ENCODE measurements around the gene EGFLAM.

The EGFLAM gene

GRCh38 chr5:38423276-38424147, 165.2 kb downstream of the EGFLAM start:
- no peak for DNase-seq

- no peak for DNase-seq
Observed at GRCh38 chr5:38424148-38425060, 166.0 kb downstream of the EGFLAM start.

GRCh38 chr5:38426490-38426889, 168.1 kb downstream of the EGFLAM start:
- no peak for DNase-seq

DNA sequence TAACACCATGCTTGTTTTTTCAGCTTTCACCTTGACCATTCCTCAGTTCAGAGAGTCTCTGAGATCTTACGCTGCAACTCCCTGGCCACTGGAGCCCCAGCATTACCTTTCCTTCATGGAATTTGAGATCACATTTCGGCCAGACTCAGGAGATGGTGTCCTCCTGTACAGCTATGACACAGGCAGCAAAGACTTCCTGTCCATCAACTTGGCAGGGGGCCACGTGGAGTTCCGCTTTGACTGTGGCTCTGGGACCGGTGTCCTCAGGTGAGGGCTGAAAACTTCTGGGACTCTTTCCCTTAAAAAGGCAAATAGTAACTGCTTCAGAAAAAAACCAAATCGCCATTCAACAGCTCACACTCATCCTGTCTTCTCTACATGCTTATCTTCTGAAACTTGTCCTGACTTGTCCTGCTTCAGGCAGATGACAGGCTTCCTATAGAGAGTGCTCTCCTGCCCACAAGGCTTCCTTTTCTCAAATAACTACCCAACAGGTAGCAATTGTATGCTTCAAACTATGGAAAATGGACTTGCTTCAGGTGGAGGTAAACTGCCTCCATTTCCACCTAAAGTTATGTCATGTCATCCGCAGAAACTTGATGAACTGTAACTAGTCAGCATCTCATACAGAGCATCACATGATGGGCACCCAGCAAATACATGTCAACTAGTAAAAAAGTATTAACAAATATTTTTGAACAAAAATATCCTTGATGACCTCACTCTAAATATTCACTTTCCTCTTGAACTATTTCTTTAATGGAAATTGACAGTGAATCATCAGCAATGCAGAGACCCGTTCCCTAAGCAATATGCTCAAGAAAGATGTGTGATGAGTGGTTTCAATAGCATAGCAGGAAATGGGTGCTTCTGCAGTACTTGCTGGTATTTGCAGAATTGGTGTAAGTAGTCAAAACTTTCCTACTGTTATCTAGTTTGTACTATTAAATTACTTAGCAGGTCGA, 168.9 kb downstream of the EGFLAM start:
- DNase-seq: no peak

DNA sequence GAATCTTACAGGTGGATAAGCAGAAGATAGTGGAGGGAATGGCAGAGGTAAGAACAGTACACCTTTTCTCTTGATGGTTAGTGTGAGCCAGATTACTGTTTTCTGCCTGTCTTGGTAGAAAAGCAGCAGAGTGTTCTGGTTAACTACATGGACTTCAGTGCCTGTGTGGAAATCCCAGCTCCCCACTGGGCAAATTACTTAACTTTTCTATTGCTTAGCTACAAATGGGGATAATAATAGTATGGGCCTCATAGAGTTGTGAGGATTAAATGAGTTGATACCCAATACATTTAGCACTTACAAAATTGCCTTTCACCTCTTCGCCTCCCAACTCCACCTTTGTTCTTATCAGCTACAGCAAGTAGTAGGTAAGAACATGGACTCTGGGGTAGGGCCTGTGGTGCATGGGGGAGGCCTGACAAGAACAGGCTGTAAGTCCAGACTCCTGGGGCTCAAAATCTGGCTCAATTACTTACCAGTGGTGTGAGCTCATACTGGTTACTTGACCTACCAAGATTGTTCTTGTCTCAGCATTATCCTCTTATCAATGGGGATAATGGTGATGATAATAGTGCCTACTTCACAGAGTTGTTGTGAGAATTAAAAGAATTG, 173.0 kb downstream of the EGFLAM start:
- DNase-seq: no peak

DNA sequence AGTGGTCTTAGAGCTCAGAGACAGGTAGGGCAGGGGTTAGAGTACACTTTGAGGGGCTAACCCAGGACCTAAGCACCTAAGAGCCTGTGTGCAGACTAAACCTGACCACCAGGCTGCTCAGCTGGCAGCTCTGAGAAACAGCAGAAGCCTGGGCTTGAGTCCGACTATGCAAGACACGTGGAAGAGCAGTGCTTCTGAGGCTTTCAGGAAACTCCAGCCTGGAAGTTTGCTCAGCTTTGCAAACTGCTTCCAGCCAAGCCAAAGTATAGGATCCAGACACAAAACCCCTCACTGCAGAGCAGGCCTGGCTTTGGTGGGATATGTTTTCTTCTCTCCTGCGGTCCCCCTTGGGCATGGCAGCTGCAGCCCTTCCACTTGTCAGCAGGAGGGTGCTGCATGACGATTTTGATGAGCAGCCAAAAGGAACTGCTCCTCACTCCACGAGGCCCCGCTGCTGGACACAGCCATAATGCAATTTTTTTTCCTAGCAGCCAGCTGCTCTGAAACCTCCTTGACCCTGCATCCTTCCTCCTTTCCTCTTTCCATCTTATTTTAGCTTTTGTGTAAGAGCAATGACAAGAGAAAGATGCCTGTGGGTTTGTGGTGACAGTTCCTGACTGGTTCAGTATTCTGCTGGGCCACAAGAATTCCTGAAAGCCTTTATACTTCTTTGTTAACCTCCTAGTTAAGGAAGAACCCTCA, 175.0 kb downstream of the EGFLAM start:
- no peak for DNase-seq

GRCh38 chr5:38434966-38435705, 176.8 kb downstream of the EGFLAM start:
- no peak for DNase-seq

- no peak for DNase-seq
Observed at GRCh38 chr5:38438757-38439156, 180.4 kb downstream of the EGFLAM start.

DNA sequence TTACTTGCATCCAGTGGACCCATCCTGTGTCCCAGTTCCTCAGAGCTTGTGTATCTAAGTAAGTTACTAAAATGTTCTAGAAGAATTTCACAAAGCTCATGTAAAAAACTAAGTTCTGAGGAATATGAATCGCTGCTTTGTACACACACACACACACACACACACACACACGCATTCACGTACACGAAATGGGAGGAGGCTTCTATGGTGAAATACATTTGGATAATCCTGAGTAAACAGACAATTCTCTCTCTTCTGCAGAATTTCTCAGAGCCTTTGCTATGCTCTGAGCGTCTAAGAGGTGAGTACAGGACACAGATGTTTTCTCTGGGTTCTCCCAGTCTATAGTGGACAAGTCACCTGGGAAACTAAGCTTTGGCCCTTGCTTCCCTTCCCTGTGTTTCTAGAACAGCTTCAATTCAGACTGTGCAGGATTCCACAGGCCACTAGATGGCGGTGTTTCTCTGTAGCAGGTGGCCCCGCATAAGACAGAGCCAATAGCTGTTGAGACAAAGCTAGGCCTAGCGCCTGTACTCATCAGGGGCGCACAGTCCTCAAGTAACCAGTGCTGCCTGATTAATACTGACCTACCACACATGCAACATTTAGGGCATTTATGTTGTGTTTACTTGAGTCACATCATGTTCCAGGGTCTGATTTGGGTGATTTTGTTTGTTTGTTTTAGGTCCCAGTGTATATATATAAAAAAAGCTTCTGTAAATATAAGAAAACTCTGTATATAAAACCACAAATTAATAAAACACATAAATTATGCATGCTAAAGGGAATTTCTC, 183.3 kb downstream of the EGFLAM start:
- peak; percentile 83 to 93 for DNase-seq

- no peak for DNase-seq
Observed at GRCh38 chr5:38442247-38442573, 183.9 kb downstream of the EGFLAM start.

DNA sequence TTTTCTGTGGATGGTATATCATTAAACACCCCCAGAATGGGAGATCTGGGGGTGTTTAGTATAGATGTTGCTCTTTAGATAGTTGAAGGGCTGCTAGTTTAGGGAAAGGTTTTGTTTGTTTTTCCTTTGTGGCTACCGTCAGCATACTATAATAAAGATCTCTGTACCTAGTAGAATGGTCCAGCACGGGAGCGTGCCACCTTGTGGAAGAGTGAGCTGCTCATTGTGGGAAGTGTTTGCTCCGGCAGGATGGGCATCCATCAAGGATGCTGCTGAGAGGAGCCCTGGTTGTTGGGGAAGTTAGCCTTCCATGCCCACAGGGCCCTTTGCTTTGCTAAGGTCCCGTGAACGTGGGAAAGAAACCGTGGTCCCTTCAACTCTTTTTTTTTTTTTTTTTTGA, 185.0 kb downstream of the EGFLAM start:
- no peak for DNase-seq

GRCh38 chr5:38445374-38446028, 187.1 kb downstream of the EGFLAM start:
- no peak for DNase-seq

DNA sequence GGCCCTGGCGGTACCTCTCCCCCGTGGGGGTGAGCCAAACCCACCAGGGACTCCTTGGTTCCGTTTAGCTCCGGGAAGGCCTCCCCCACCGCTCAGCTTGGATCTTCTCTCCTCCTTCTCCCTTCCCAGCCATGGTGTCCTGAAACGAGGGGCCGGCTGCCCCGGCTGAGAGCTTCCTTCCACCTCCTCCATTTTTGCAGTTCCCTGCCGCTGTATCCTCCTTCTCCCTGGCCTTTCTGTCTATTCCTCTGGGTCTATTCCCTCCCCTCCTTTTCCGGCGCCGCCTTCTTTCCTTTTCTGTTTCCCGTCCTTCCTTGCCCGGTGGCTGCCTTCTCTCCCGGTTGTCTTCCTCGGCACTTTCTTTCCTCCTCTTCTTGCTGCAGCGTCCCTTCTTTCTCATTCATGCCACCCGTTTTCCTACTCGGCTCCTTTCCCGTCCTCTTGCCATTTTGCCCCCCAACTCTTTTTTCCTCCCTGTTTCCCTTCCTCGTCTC, 187.7 kb downstream of the EGFLAM start:
- DNase-seq: no peak

DNA sequence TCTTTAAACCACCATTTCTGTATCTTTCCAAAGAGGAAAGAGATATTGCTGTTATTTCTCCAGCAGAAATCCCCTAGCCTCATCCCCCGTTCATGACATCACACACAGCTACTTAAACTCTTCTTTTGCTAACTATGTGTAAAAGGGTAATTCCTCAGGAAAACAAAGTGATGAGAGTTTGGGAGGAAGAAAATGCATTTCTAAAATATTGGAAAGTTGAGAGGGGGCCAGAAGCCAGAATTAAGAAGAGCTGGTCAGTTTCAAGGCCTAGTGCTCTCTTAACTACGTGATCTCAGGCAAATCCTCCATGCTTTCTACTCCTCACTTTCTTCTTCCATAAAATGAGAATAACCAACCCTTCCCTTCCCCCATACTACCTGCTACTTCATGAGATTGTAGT, 188.7 kb downstream of the EGFLAM start:
- DNase-seq: no peak

DNA sequence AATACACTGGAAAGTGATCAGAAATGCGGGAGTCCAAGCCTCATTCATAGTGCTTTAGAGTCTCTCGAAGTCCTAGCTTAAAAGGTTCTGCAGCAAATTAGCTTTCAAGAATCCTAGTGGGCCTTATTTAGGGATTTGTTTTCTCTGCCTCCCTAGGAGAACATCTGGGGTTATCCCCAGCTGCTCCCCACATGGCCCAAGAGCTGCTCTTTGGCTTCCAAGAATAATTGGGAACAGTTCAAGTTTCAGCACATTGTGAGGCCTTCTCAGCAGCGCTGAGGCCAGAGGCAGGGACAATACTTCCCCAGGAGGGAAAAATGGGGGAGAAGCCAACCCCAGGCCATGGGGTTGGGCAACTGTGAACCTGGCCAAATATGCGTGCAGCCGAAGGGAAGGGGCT, 189.4 kb downstream of the EGFLAM start:
- DNase-seq: peak in 1 of 2 donors; percentile 48

- no peak for DNase-seq
Observed at GRCh38 chr5:38448568-38449350, 190.4 kb downstream of the EGFLAM start.

DNA sequence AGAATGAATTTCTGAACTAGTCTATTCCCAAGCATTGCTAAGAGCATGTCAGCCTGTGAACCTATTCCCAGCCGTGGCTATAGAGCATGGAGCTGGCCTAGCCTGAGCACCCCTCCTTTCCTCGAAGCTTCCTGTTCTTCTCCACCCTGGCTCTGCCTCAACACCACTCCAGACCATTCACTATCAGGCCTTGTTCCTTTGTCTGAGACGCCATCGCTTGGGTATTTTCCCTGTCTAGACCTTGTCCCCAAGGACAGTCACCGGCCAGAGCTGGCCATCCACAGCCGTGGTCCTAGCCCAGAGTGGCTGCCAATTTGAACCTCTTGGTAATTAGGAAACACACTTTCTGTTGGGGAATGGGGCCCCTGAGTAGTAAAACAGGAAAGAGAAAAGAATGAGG, 192.3 kb downstream of the EGFLAM start:
- DNase-seq: no peak

DNA sequence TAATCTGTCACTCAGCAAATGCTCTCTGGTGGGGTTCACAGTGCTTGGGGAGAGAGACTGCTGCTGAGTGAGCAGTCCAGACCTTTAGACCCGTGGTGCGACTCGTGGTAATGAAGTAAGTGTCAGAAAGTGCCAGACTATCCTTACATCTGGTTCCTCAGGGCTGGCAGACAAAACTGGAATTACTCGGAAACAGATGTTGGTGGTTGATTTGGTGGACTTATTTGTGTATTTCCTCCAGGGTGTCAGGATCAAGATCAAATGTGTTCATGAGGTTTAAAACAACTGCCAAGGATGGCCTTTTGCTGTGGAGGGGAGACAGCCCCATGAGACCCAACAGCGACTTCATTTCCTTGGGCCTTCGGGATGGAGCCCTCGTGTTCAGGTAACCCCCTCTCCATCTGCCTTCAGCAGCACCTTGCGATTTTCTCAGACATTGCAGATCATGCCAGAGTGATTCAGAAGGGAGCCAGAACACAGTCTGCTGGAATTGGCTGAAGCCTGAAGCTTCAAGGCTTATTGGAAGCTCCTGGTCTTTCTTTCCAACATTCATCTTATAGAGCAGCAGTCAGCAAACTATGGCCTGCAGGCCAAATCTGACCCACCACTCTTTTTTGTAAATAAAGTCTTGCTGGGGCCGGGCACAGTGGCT, 192.8 kb downstream of the EGFLAM start:
- DNase-seq: no peak

Data from hippocampal formation (tissue), 2 donors.